NCI-H1694 (cell line): ENCODE measurements around the gene CD55.

Experiments
- DNase-seq: peaks from one replicate; lab custom pipeline; 2025; lab: John Stamatoyannopoulos, UW

CD55 gene

DNA sequence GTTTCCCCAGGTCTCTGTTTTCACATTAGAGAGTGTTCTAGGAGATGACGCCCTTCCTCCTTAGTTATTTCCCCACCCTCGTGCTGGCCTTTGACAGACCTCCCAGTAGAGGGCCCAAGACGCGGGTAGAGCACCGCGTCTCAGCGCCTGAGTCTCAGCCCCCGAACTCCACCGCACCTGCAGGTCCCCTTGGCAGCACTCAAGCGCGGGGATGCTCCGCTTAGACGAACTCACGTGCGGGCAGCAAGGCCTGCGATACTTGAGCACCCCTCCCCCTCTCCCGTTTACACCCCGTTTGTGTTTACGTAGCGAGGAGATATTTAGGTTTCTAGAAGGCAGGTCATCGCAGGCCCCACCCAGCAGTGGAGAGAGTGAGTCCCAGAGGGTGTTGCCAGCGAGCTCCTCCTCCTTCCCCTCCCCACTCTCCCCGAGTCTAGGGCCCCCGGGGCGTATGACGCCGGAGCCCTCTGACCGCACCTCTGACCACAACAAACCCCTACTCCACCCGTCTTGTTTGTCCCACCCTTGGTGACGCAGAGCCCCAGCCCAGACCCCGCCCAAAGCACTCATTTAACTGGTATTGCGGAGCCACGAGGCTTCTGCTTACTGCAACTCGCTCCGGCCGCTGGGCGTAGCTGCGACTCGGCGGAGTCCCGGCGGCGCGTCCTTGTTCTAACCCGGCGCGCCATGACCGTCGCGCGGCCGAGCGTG lies at the start of gene CD55:
CD55 (plus strand) TSS at position 600 of the 711 bp plus-strand sequence; CDS start at position 688, 88 bp downstream.
- no peak for DNase-seq

- DNase-seq: no peak
Observed at GRCh38 chr1:207274882-207275281, 46.6 kb upstream of the CD55 start.

- DNase-seq: no peak
Observed at GRCh38 chr1:207276465-207276864, 45.0 kb upstream of the CD55 start.

DNA sequence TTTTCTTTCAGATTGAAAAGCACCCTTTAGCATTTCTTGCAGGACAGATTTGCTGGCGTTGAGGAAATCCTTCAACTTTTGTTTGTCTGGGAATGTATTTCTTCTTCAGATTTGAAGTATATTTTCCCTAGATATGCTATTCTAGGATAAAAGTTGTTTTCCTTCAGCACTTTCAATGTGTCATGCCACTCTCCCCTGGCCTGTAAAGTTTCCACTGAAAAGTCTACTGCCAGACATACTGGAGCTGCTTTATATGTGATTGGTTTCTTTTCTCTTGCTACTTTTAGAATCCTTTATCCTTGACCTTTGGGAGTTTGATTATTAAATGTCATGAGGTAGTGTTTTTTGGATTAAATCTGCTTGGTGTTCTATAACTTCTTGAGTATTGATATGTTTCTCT lies 44.2 kb upstream of the CD55 start:
- DNase-seq: no peak

GRCh38 chr1:207279652-207280051 lies 41.8 kb upstream of the CD55 start:
- no peak for DNase-seq

DNA sequence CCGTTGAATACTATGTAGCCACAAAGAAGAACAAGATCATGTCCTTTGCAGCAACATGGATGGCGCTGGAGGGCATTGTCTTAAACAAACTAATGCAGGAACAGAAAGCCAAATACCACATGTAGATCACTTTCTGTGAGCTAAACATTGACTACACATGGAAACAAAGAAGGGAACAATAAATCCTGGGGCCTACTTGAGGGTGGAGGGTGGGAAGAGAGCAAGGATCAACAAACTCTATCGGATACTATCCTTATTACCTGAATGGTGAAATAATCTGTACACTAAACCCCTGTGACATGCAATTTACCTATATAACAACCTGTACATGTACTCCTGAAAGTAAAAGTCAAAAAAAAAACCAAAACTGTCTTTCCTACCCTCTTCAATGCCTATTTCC lies 40.8 kb upstream of the CD55 start:
- no peak for DNase-seq

GRCh38 chr1:207282058-207282457 lies 39.4 kb upstream of the CD55 start:
- DNase-seq: no peak

- no peak for DNase-seq
Observed at GRCh38 chr1:207282496-207283380, 38.7 kb upstream of the CD55 start.

DNA sequence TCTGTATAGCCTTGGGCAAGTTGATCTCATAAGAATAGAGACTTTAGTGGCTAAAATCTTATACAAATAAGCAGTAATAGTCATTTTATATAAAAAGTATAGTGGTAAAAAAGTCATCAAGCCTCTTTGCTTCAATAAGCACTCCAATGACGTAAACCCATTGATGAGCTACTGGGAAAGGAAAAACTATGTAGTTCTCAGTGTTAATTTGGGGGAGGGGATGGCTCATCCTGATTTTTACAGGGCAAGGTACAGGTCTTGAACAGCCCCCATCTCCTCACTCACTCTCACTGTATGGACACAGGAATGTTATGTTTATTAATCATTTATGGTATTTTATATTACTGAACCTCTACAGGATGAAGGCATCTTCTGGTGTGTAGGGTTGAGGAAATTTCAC lies 38.1 kb upstream of the CD55 start:
- DNase-seq: no peak

GRCh38 chr1:207284209-207284897 lies 37.1 kb upstream of the CD55 start:
- no peak for DNase-seq

DNA sequence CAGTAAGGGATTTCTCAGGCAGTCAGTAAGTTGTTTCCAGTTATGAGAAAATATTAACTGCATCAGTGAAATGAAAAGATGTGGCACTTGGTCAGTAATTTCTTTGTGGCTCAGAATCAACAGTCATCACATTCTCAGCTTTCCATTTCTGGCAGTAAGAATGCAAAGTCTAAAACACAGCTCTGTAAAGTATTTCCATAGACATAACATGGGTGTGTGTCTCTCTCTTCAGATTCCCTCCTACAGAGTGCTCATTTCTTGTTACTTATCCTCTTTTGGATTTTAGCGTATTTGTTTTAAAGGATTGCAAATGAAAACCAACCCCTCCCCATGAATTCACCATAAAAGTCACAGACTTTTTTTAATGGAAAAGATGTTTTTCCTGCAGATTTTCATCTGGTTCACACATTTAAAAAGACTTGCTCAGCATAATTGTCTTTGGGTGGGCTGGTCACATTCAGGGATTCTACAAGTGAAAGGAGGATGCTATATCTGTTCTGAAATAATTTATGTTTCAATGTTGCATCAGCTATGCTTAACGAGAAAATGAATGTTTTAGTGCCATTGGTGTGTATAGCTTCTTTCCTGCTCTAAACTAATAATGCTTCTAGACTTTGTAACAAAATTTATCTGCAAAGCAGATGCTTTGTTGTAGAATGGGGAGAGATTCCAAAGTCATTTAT lies 34.6 kb upstream of the CD55 start:
- DNase-seq: no peak

DNA sequence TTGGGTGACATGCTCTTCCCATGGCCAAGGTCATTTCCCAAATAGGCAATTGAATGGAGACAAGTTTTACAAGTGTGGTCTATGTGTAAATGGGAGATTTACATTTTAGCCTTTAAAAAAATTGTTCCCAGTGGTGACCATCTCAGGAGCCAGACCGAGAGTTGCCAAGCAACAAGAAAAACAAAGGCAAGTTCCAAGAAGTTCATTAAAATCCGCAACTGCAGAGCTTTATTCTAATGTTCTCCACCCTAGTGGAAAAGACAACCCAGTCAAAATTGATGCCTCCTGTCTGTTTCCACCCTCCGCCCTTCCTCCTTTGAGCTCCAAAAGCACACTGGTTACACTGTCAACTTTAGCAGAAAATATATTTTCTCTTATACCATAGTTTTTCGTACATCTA lies 33.2 kb upstream of the CD55 start:
- DNase-seq: no peak

GRCh38 chr1:207289756-207290155 lies 31.7 kb upstream of the CD55 start:
- no peak for DNase-seq

- no peak for DNase-seq
Observed at GRCh38 chr1:207291723-207292122, 29.8 kb upstream of the CD55 start.

GRCh38 chr1:207298186-207298585 lies 23.3 kb upstream of the CD55 start:
- no peak for DNase-seq

GRCh38 chr1:207298636-207299398 lies 22.7 kb upstream of the CD55 start:
- no peak for DNase-seq

DNA sequence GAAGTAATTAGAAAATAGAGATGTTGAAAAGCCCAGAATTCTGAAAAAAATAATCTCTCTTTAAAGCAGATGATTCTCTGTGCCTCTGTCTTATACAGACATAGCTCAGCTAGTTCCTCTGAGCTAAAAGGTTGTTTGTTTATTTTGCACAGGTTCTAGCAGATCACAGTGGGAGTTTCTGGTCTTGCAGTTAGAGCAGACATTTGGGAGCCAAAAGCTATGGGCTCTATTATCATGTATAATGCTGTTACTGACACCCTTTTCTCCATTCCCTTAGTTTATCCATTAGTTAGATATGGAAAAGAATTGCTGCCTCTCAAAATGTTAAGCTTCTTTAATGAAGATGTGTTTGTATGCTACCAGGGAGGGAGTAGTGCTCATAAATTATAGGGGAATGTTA lies 20.5 kb upstream of the CD55 start:
- DNase-seq: no peak

DNA sequence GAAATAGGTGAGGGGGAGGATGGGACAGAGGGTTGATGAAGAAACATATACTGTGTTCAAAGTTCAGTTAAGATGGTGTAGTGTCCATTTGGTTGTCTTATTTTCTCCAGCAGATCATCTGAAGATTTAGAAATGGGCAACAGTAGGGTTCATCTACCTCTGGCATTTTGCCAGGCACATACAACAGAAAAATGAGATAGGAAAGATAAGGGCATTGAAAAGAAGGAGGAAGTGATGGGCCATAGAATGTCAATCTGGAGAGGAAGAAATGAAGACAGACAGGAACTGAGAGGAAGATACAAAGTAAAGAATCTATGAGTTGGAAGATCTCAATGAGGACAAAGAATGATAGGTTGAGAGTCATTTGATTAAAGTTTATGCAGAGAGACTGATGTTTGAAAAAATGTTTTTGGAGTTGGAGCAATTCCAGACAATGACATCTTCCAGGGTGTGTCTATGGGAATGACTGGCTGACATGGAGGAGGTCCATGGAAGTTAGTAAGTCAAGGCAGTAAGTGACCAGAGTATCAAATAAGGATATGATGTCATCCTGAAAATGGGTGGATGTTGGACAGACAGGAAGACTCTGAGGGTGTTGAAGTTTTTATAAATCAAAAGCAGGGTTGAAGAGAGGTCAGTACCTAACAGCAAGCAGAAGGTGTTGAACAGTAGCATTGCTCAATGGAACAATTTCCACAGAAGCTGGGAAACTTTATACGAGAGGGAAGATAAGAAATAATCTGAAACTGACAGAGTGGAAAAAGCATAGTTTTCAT lies 18.7 kb upstream of the CD55 start:
- DNase-seq: no peak

DNA sequence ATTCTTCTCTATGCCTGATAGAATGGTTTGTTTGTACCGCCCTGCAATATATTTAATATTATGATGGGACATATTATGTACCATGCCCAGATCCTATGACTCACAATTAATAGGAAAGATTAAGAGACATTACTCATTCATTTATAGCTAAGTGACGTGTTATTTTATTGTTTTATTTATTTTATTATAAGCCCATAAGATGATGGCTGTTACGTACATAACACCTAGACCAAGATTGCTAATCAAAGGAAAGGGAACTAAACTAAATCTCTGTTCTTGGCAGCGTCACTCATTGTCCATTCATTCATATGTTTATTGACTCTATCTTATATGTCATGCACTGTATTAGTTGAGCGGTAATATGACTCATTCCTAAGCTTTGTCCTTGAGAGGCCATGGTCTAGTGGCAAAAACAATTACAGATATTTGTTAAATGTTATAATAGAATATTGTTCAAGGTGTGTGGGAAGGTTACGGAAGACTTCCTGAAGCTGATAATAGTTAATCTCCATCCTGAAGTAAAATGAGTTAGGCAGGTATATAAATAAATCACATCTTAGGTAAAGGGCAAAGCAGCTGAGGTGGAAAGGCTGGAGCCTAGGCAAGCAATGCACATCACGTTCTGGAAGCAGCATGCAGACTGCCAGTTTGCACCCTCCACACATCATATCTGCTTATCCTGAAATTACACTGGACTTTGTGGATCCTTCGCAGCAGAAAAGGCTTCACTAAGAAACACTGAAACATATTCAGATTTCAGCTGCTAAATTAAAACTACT lies 16.6 kb upstream of the CD55 start:
- no peak for DNase-seq

DNA sequence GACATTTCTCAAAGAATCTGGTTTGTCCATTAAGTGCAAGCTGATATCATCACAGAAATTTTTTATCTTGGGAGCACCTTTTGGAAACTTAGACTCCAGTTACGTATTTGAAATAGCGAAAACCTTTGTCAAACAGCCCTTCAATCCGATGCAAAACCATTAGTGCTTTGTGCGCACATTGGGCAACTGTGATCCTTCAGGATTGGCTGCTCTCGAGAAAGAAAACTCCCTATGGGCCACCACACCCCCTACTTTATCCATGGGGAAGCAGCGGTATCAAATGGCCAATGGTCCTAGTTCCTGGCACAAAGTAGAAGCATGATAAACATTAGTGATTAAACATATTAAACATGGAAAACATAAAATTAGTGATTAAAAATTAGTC lies 16.0 kb upstream of the CD55 start:
- no peak for DNase-seq
